Aorta (tissue), 5 donors: Measurements from ENCODE around the gene MTOR. TPM values are rescaled to one million over a fixed set of nuclear protein-coding genes. Genes with fewer than 3 reads are reported as not detected.
"Not testable (repeated sequence)": the region's sequence is repeated elsewhere in the genome, so short reads cannot be mapped to it uniquely, and the experiment has no call there.

Source experiments
- ATAC-seq: fragments of 200-7000 bp; cut with Tn5 transposase; one replicate; pipeline ENCODE4 v1.9.1; 2022; ENCODE audit warnings: moderate library complexity; ENCODE audit not compliant: low FRiP score
- DNase-seq, 2 donors: peaks; one replicate each; pipeline ENCODE4 v3.0.0-alpha.2; 2020
- H3K27ac ChIP-seq, 2 donors: one replicate each; pipeline ENCODE4 v1.5.1; 2013; ENCODE audit warnings: low read length in 2 of 2, mild to moderate bottlenecking in 2 of 2, moderate library complexity in 2 of 2, control low read depth in 1 of 2, inconsistent platforms in 1 of 2, low read depth in 1 of 2
- H3K27me3 ChIP-seq, 2 donors: one replicate each; pipeline ENCODE4 v1.6.1; 2013; ENCODE audit warnings: control low read depth in 1 of 2, low read length in 1 of 2, mild to moderate bottlenecking in 1 of 2, moderate library complexity in 1 of 2; ENCODE audit not compliant: insufficient read depth in 2 of 2, control insufficient read depth in 1 of 2
- H3K36me3 ChIP-seq, 2 donors: one replicate each; pipeline ENCODE4 v1.6.1; 2013; ENCODE audit warnings: control low read depth in 1 of 2, low read length in 1 of 2, mild to moderate bottlenecking in 1 of 2; ENCODE audit not compliant: insufficient read depth in 2 of 2, control insufficient read depth in 1 of 2
- H3K4me1 ChIP-seq, 2 donors: one replicate each; pipeline ENCODE4 v1.6.1; 2013; ENCODE audit warnings: low read length in 2 of 2, control low read depth in 1 of 2, mild to moderate bottlenecking in 1 of 2, moderate library complexity in 1 of 2; ENCODE audit not compliant: insufficient read depth in 2 of 2, control insufficient read depth in 1 of 2
- H3K4me3 ChIP-seq, 2 donors: one replicate each; pipeline ENCODE4 v1.5.1; 2013; ENCODE audit warnings: low read length in 2 of 2, control low read depth in 1 of 2, mild to moderate bottlenecking in 1 of 2
- H3K9me3 ChIP-seq: one replicate; pipeline ENCODE4 v1.6.1; 2013; ENCODE audit warnings: mild to moderate bottlenecking, low read length; ENCODE audit not compliant: control insufficient read depth
- WGBS, 2 donors: extraction: QIAGEN DNeasy Blood & Tissue Kit; methylation state at CpG; one replicate each; pipeline ENCODE4 v1.1.7; 2013; 5-methylcytosine and 5-hydroxymethylcytosine counted together
- intact Hi-C, 2 donors: fragments of 100-400 bp; cut with DNase I; formaldehyde crosslinking; loops; one replicate each; pipeline versions ENCODE4 v1.14.2 to v1.15.0; 2022
- polyA plus RNA-seq, 2 donors: library from polyadenylated mRNA; stranded (reverse); fragments of 200-250 nt; gene quantifications; one replicate each; pipeline ENCODE4 v1.2.3, GENCODE V29; 2013
- total RNA-seq, 2 donors: library from RNA; stranded (reverse); fragmentation: NEBNext Ultra II Directional; extraction: Animal tissue kit (Norgen Biotek cat#: 25700); gene quantifications; one replicate each; pipeline ENCODE4 v1.2.1, GENCODE V29; 2021
- donor health status: healthy with polysubstance abuse.
- donor health status: Bipolar disorder and iron deficiency.
- donor health status: DM: no; HTN: no; CAD: no.
- donor health status: DM: no; HTN: no; CAD: no.
- donor health status: DM: yes; HTN: yes; CAD: no.

MTOR gene
- total and polyA plus RNA-seq, 4 donors: 7.5 to 31.8 (median 22.9) TPM

DNA sequence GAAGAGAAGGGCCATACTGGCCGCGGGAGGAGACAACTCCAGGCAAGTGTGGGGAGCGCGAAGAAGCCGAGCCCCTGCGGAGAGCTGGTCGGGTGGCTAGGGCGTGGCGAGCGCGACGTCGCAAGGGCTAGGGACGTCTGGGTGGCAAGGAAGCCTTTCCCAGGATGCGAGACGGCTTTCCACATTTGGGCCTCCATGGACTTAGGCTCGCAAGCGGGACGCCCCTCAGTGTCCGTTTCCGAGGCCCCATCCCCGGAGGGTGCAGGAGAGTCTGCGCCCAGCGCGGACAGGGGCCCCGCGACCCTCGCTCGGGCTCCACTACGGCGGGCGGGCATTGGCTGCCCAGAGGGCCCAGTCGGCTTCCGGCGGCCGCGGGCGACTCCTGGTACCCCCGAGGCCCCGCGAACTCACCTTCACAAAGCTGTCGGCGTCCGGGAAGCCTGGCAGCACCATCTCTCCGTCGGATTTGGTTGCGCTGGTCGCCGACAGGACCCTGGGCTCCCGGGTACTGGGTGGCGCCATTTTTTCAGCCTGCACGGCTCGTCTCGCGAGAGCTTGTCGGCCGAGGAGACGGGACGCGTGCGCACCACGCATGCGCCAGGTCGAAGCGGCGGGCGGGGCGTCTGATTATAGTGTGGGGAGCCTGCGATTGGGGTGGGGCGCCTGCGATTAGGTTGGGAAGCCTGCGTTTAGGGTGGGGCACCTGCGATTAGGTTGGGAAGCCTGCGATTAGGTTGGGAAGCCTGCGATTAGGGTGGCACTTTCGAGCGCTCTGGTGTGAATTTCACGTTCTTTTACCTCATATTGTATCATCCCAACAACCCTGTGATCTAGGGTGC, 162.8 kb downstream of the MTOR start, which contains the start of gene EXOSC10:
EXOSC10 (minus strand) TSS at position 560 of the 839 bp plus-strand sequence; CDS start at position 522, 38 bp downstream.
- ATAC-seq (peak; percentile 99), DNase-seq (peak; percentile 95 to 98)
- H3K4me1 ChIP-seq: no peaks in the 10 kb centered on the region
- H3K9me3 ChIP-seq: no peaks in the 10 kb centered on the region
- H3K27me3 ChIP-seq: no peaks in the 10 kb centered on the region
- H3K4me3 ChIP-seq: peak within 1 kb of the TSS; percentile 61 to 90
- peak within 1 kb of the TSS in 1 of 2 donors; percentile 28 for H3K27ac ChIP-seq
- peaks cover 0 to 3% of the 10 kb centered on the region in 2 donors for H3K36me3 ChIP-seq
- intact Hi-C loops: loop anchor here in 1 of 2 donors (5.0 kb wide), 1 partner anchor 58 kb away; no protein-coding TSS in a partner anchor
- 0% methylated on average over 78 of the region's 78 CpGs for WGBS, 2 donors

DNA sequence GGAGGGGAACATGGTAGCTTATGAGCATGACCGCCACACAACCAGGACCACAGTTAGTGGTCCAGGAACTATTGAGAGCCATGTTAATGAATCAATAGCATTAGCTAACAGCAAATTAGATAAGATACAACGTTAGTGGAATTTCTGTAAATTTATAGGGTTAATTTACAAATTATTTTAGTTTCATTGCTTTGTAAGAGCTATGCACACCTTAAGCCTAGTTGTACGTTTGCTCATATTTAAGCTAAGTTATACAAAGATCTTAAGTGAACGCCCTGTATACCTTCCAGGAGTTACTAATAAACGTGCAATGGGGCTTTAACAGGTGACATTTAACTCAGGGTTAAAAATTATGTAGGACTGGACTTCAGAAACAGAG, 163.4 kb downstream of the MTOR start:
- Histone ChIP-seq H3K36me3 (peaks cover 0 to 3% of the 10 kb centered on the region in 2 donors), H3K4me3 (peak overlapping the region; percentile 61 to 90), H3K27me3 (no peaks in the 10 kb centered on the region), H3K4me1 (no peaks in the 10 kb centered on the region), H3K27ac (no peak overlapping the region), H3K9me3 (no peaks in the 10 kb centered on the region)
- ATAC-seq (no peak), DNase-seq (no peak)
- intact Hi-C loops: no loop called here
- 12 to 15% methylated on average over 5 of the region's 5 CpGs for WGBS, 2 donors

DNA sequence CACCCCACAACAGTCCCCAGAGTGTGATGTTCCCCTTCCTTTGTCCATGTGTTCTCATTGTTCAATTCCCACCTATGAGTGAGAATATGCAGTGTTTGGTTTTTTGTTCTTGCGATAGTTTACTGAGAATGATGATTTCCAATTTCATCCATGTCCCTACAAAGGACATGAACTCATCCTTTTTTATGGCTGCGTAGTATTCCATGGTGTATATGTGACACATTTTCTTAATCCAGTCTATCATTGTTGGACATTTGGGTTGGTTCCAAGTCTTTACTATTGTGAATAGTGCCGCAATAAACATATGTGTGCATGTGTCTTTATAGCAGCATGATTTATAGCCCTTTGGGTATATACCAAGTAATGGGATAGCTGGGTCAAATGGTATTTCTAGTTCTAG, 178.6 kb downstream of the MTOR start:
- H3K9me3 ChIP-seq, H3K36me3 ChIP-seq: not testable (repeated sequence)

DNA sequence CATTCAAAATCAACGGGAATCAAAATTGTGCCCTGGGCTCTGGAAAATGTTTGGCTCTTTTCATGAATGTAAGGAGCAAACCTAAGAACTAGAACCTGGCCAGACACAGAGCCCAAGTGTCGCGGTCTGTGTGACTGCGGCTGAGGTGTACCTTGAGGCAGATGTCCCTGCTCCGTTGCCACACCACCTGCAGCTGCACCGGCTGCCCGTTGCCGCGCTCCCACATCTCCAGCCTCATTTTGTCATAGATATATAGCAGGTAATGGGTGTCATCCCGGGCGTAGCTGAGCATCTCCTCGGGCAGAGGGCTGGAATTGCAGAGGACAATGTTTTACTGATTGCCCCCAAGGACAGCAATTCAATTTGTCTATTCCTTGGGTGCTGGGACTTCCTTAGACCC, 181.4 kb downstream of the MTOR start:
- 85 to 87% methylated on average over 12 of the region's 12 CpGs for WGBS, 2 donors
- no peaks in the 10 kb centered on the region for H3K9me3 ChIP-seq
- no peak overlapping the region for H3K4me3 ChIP-seq
- intact Hi-C loops: no loop called here
- no peaks in the 10 kb centered on the region for H3K27me3 ChIP-seq
- no peak overlapping the region for H3K27ac ChIP-seq
- ATAC-seq: no peak
- peaks cover 0 to 12% of the 10 kb centered on the region in 2 donors for H3K36me3 ChIP-seq
- H3K4me1 ChIP-seq: no peaks in the 10 kb centered on the region
- peak in 1 of 2 donors; percentile 43 for DNase-seq

More for the DNA sequence above, 178.6 kb downstream of the MTOR start:
- ATAC-seq, DNase-seq, H3K27me3 ChIP-seq, H3K27ac ChIP-seq, intact Hi-C loops, H3K4me3 ChIP-seq, H3K4me1 ChIP-seq: not testable (repeated sequence)
- 90 to 96% methylated on average over 2 of the region's 3 CpGs for WGBS, 2 donors

DNA sequence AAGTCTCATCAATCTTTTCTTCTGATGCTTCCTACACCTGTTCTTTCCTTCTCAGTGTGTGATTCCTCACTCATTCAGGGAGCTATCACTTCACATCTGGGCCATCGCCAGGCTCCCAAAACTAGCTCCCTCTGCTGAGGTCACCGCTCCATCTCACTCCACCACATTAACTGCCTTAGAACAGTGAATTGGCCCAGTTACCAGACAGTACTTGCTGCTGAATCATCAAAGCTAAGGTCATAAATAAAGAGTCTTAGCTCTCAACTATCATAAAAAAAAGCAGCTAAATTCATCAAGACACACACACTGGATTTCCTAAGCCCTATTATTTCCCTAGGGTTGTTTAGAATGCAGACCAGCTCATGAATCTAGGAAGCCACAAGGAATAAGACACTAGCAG, 183.7 kb downstream of the MTOR start:
- intact Hi-C loops: no loop called here
- Histone ChIP-seq H3K4me1 (no peaks in the 10 kb centered on the region), H3K27ac (no peak overlapping the region), H3K9me3 (no peaks in the 10 kb centered on the region), H3K36me3 (peaks cover 3 to 14% of the 10 kb centered on the region in 2 donors), H3K4me3 (no peak overlapping the region), H3K27me3 (no peaks in the 10 kb centered on the region)
- DNase-seq (no peak), ATAC-seq (no peak)
- 97 to 98% methylated on average over 2 of the region's 2 CpGs for WGBS, 2 donors

DNA sequence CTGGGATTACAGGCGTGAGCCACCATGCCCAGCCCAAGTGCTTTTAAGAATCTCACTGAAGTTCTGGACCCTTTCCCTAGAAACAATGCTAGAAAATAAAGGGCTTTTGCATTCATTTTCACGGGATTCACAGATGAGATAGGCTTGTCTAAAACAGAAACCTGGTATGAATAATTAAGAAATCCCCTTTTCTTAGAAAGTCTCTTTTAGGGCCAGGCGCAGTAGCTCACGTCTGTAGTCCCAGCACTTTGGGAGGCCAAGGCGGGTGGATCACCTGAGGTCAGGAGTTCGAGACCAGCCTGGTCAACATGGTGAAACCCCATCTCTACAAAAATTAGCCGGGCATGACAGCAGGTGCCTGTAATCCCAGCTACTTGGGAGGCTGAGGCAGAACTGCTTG, 189.0 kb downstream of the MTOR start:
- H3K9me3 ChIP-seq, H3K27ac ChIP-seq, H3K4me3 ChIP-seq, H3K4me1 ChIP-seq, intact Hi-C loops, ATAC-seq, H3K27me3 ChIP-seq: not testable (repeated sequence)
- 92 to 93% methylated on average over 7 of the region's 7 CpGs for whole genome bisulfite sequencing, 2 donors
- peaks cover 3 to 18% of the 10 kb centered on the region in 2 donors for H3K36me3 ChIP-seq
- DNase-seq: peak in 1 of 2 donors; percentile 25

DNA sequence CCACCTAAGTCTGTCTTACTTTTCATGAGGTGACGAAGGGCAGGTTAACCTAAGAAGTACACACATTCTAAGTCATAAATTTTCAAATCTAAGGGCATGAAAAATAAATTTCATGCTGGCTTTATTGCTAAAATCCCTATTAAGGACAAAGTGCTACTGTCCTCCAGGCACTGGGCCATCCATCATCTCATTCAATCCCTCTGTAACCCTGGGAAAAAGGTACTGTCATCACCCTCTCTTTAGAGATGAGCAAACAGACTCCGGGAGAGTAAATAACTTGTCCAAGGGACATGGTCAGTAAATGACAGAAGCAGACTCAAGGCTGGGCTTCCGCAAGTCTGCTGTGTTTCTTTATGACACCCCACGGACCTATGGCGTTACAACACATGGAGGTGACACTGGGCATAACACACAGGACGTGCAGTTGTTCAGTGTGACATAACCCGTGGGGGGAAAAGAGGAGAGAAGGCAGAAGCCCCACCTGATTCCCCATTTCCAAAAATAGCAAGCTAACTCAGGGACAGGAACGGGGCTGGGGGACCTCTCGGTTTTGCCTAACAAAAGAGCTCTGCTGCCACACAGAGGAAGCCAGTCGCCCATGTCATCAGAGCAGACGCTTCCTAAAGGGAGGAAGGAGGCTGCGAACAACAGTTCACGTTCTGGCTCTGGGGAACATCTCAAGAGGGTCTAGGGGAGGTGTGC, 190.0 kb downstream of the MTOR start:
- H3K4me3 ChIP-seq: no peak overlapping the region
- intact Hi-C loops: no loop called here

DNA sequence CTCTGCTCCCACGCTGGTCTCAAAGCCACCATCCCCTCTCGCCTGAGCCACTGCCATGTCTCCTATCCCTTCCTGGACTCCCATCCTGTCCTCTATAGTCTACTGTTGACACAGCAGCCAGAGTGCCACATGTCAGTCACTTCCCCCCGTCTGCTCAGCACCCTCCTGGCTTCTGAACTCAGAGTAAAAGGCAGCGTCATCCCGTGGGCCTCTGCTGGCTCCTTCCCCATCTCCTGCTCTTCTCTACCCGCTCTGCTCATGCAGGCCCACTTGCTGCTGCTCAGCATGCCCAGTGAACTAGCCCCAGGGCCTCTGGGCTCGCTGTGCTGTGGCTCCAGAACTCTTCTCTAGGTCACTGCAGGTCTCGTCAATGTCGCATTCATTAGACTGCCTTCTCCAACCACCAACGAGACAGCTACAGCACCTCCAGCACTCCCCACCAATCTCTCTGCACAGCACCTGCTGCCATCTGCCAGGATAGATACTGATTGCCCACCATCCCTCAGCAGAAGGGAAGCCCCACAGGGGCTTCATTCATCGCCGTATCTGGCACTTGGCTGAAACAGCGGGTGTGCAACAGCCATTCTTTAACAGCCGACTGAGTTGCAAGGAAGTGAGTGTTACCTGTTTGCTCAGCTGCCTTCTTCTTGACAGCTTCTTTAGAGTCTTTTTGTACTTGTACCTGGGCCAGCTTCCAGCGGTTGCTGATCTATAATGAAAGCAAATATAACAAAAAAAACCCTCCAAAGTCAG, 190.7 kb downstream of the MTOR start:
- H3K4me3 ChIP-seq: no peak overlapping the region
- no peaks in the 10 kb centered on the region for H3K4me1 ChIP-seq
- peak in 1 of 2 donors; percentile 55 for DNase-seq
- no peaks in the 10 kb centered on the region for H3K9me3 ChIP-seq
- WGBS, 2 donors: 77% methylated on average over 15 of the region's 15 CpGs
- intact Hi-C loops: no loop called here
- H3K27ac ChIP-seq: no peak overlapping the region
- no peaks in the 10 kb centered on the region for H3K27me3 ChIP-seq
- no peak for ATAC-seq
- H3K36me3 ChIP-seq: peaks cover 3 to 16% of the 10 kb centered on the region in 2 donors

More for the DNA sequence above, 190.0 kb downstream of the MTOR start:
- no peaks in the 10 kb centered on the region for H3K4me1 ChIP-seq
- H3K27me3 ChIP-seq: no peaks in the 10 kb centered on the region
- H3K36me3 ChIP-seq: peaks cover 3 to 18% of the 10 kb centered on the region in 2 donors
- H3K27ac ChIP-seq: no peak overlapping the region
- DNase-seq: peak in 1 of 2 donors; percentile 45
- no peaks in the 10 kb centered on the region for H3K9me3 ChIP-seq
- 64 to 66% methylated on average over 13 of the region's 13 CpGs for WGBS, 2 donors
- no peak for ATAC-seq
